Trophoblast cell (in vitro differentiated cells and primary cell): ENCODE measurements around the gene TAF4.

ENCODE experiments used
- DNase-seq, 2 donors: peaks; one replicate each; pipeline ENCODE4 v3.0.0-alpha.2; 2016
- H2AFZ ChIP-seq: 2 replicates; pipeline ENCODE4 v1.6.1; 2013; ENCODE audit warnings: low read length, moderate library complexity, mild to moderate bottlenecking; ENCODE audit not compliant: insufficient read depth, poor library complexity
- H2AK5ac ChIP-seq: 2 replicates; pipeline ENCODE4 v1.6.1; 2013; ENCODE audit warnings: mild to moderate bottlenecking, low read length
- H2BK120ac ChIP-seq: 2 replicates; pipeline ENCODE4 v1.6.1; 2013; ENCODE audit warnings: low read length, mild to moderate bottlenecking, moderate library complexity; ENCODE audit not compliant: insufficient read depth, poor library complexity
- H2BK12ac ChIP-seq: 2 replicates; pipeline ENCODE4 v1.6.1; 2013; ENCODE audit warnings: mild to moderate bottlenecking, low read length, moderate library complexity
- H2BK5ac ChIP-seq: 2 replicates; pipeline ENCODE4 v1.6.1; 2013; ENCODE audit warnings: low read length, low read depth, moderate library complexity, mild to moderate bottlenecking; ENCODE audit not compliant: poor library complexity
- H3K14ac ChIP-seq: 2 replicates; pipeline ENCODE4 v1.6.1; 2013; ENCODE audit warnings: mild to moderate bottlenecking, low read length
- H3K18ac ChIP-seq: 2 replicates; pipeline ENCODE4 v1.6.1; 2013; ENCODE audit warnings: mild to moderate bottlenecking, low read length
- H3K23ac ChIP-seq: 2 replicates; pipeline ENCODE4 v1.6.1; 2013; ENCODE audit warnings: low read length
- H3K27ac ChIP-seq: 2 replicates; pipeline ENCODE4 v1.5.1; 2013; ENCODE audit warnings: low read depth, mild to moderate bottlenecking, inconsistent platforms, low read length, moderate library complexity
- H3K27me3 ChIP-seq: 2 replicates; pipeline ENCODE4 v1.6.1; 2013; ENCODE audit warnings: inconsistent platforms, mild to moderate bottlenecking, low read length, moderate library complexity; ENCODE audit not compliant: insufficient read depth
- H3K36me3 ChIP-seq, 2 experiments: 1 replicate in 1 of 2; 2 replicates in 1 of 2; pipeline ENCODE4 v1.6.1; 2013; ENCODE audit warnings: low read length in 2 of 2, mild to moderate bottlenecking in 2 of 2, moderate library complexity in 1 of 2; ENCODE audit not compliant: insufficient read depth in 2 of 2, control insufficient read depth in 1 of 2
- H3K4ac ChIP-seq: 2 replicates; pipeline ENCODE4 v1.6.1; 2013; ENCODE audit warnings: low read depth, mild to moderate bottlenecking, low read length, moderate library complexity
- H3K4me1 ChIP-seq, 2 experiments: 1 replicate in 1 of 2; 2 replicates in 1 of 2; pipeline ENCODE4 v1.6.1; 2013; ENCODE audit warnings: low read length in 2 of 2, mild to moderate bottlenecking in 2 of 2, moderate library complexity in 1 of 2; ENCODE audit not compliant: insufficient read depth in 2 of 2, control insufficient read depth in 1 of 2
- H3K4me2 ChIP-seq: 2 replicates; pipeline ENCODE4 v1.6.1; 2013; ENCODE audit warnings: inconsistent platforms, mild to moderate bottlenecking, low read length, moderate library complexity
- H3K4me3 ChIP-seq: 2 replicates; pipeline ENCODE4 v1.5.1; 2013; ENCODE audit warnings: mild to moderate bottlenecking, low read depth, low read length, inconsistent platforms
- H3K79me1 ChIP-seq: one replicate; pipeline ENCODE4 v1.6.1; 2013; ENCODE audit warnings: low read length
- H3K79me2 ChIP-seq: 2 replicates; pipeline ENCODE4 v1.6.1; 2013; ENCODE audit warnings: low read length, mild to moderate bottlenecking; ENCODE audit not compliant: control insufficient read depth, insufficient read depth, poor library complexity
- H3K9ac ChIP-seq: 2 replicates; pipeline ENCODE4 v1.6.1; 2013; ENCODE audit warnings: mild to moderate bottlenecking, low read length
- H3K9me3 ChIP-seq: 2 replicates; pipeline ENCODE4 v1.6.1; 2013; ENCODE audit warnings: low read depth, mild to moderate bottlenecking, control low read depth, inconsistent platforms, low read length; ENCODE audit not compliant: insufficient read depth
- H4K12ac ChIP-seq: 2 replicates; pipeline ENCODE4 v1.6.1; 2013; ENCODE audit warnings: low read depth, mild to moderate bottlenecking, low read length, moderate library complexity
- H4K8ac ChIP-seq: 2 replicates; pipeline ENCODE4 v1.6.1; 2013; ENCODE audit warnings: low read depth, mild to moderate bottlenecking, low read length, moderate library complexity
- H4K91ac ChIP-seq: one replicate; pipeline ENCODE4 v1.6.1; 2013; ENCODE audit warnings: low read depth, mild to moderate bottlenecking, low read length, moderate library complexity
- WGBS: extraction: QIAGEN DNeasy Blood & Tissue Kit; methylation state at CpG from one replicate; pipeline ENCODE4 v1.1.7; 2013; ENCODE audit warnings: missing lambda C conversion rate; ENCODE audit not compliant: insufficient read length, insufficient coverage; ENCODE audit errors: extremely low coverage; 5-methylcytosine and 5-hydroxymethylcytosine counted together

TAF4 gene

GRCh38 chr20:61940491-61940890 lies 125.2 kb downstream of the TAF4 start:
- Histone ChIP-seq H3K9me3 (peaks cover 4% of the 10 kb centered on the region), H2AK5ac (no peak overlapping the region), H3K27me3 (no peaks in the 10 kb centered on the region), H3K4ac (no peak overlapping the region), H3K4me2 (no peak overlapping the region), H2BK120ac (no peak overlapping the region), H3K18ac (no peak overlapping the region), H3K23ac (no peak overlapping the region), H2BK12ac (no peak overlapping the region), H4K8ac (no peak overlapping the region), H4K12ac (no peak overlapping the region), H3K79me1 (no peaks in the 10 kb centered on the region), H3K27ac (no peak overlapping the region), H3K14ac (no peak overlapping the region), H3K79me2 (no peaks in the 10 kb centered on the region), H3K9ac (no peak overlapping the region), H3K4me3 (no peak overlapping the region), H2AFZ (no peak overlapping the region), H4K91ac (no peak overlapping the region), H3K36me3 (no peaks in the 10 kb centered on the region), H3K4me1 (peaks cover 3 to 4% of the 10 kb centered on the region in 2 experiments), H2BK5ac (no peak overlapping the region)
- no CpG with 5 or more reads among the region's 17 CpGs for WGBS
- peak in 1 of 2 donors; percentile 24 for DNase-seq

GRCh38 chr20:61939691-61940360 lies 125.9 kb downstream of the TAF4 start:
- Histone ChIP-seq H3K18ac (no peak overlapping the region), H3K36me3 (no peaks in the 10 kb centered on the region), H3K14ac (no peak overlapping the region), H3K4ac (no peak overlapping the region), H3K27me3 (no peaks in the 10 kb centered on the region), H2BK12ac (no peak overlapping the region), H4K12ac (no peak overlapping the region), H2AK5ac (no peak overlapping the region), H3K4me3 (no peak overlapping the region), H3K4me1 (peaks cover 3 to 4% of the 10 kb centered on the region in 2 experiments), H3K79me1 (no peaks in the 10 kb centered on the region), H3K23ac (no peak overlapping the region), H4K8ac (no peak overlapping the region), H3K27ac (no peak overlapping the region), H3K4me2 (no peak overlapping the region), H3K9me3 (peaks cover 4% of the 10 kb centered on the region), H2BK5ac (no peak overlapping the region), H2AFZ (no peak overlapping the region), H3K9ac (no peak overlapping the region), H4K91ac (no peak overlapping the region), H2BK120ac (no peak overlapping the region), H3K79me2 (no peaks in the 10 kb centered on the region)
- WGBS = no CpG with 5 or more reads among the region's 13 CpGs
- DNase-seq = peak in 1 of 2 donors; percentile 3

GRCh38 chr20:61938839-61939690 lies 126.6 kb downstream of the TAF4 start:
- no peak overlapping the region for H4K91ac ChIP-seq
- no peak overlapping the region for H3K18ac ChIP-seq
- H2BK120ac ChIP-seq = no peak overlapping the region
- no peak overlapping the region for H4K12ac ChIP-seq
- no peak overlapping the region for H3K23ac ChIP-seq
- no peaks in the 10 kb centered on the region for H3K27me3 ChIP-seq
- no peak overlapping the region for H2BK5ac ChIP-seq
- H3K27ac ChIP-seq = no peak overlapping the region
- no peaks in the 10 kb centered on the region for H3K36me3 ChIP-seq
- no peak overlapping the region for H2AFZ ChIP-seq
- no peak overlapping the region for H4K8ac ChIP-seq
- no peaks in the 10 kb centered on the region for H3K79me1 ChIP-seq
- WGBS = no CpG with 5 or more reads among the region's 27 CpGs
- H3K9me3 ChIP-seq = peaks cover 4% of the 10 kb centered on the region
- no peak overlapping the region for H3K4ac ChIP-seq
- no peak overlapping the region for H3K4me3 ChIP-seq
- no peak overlapping the region for H2BK12ac ChIP-seq
- no peak overlapping the region for H3K14ac ChIP-seq
- no peak for DNase-seq
- H3K9ac ChIP-seq = no peak overlapping the region
- no peaks in the 10 kb centered on the region for H3K79me2 ChIP-seq
- no peak overlapping the region for H3K4me2 ChIP-seq
- H2AK5ac ChIP-seq = no peak overlapping the region
- H3K4me1 ChIP-seq = peaks cover 3 to 4% of the 10 kb centered on the region in 2 experiments

GRCh38 chr20:61937963-61938838 lies 127.5 kb downstream of the TAF4 start:
- Histone ChIP-seq H2BK12ac (no peak overlapping the region), H3K9me3 (peaks cover 4% of the 10 kb centered on the region), H3K4me1 (peaks cover 3 to 4% of the 10 kb centered on the region in 2 experiments), H4K12ac (no peak overlapping the region), H3K23ac (no peak overlapping the region), H3K36me3 (no peaks in the 10 kb centered on the region), H3K27ac (no peak overlapping the region), H3K14ac (no peak overlapping the region), H4K91ac (no peak overlapping the region), H3K18ac (no peak overlapping the region), H3K4me2 (no peak overlapping the region), H2BK120ac (no peak overlapping the region), H3K4me3 (no peak overlapping the region), H4K8ac (no peak overlapping the region), H2AK5ac (no peak overlapping the region), H3K4ac (no peak overlapping the region), H2BK5ac (no peak overlapping the region), H3K79me2 (no peaks in the 10 kb centered on the region), H3K79me1 (no peaks in the 10 kb centered on the region), H3K27me3 (no peaks in the 10 kb centered on the region), H2AFZ (no peak overlapping the region), H3K9ac (no peak overlapping the region)
- WGBS = no CpG with 5 or more reads among the region's 31 CpGs
- no peak for DNase-seq
